Measurements from ENCODE around the gene SPSB2.
"Not testable (repeated sequence)": the region's sequence is repeated elsewhere in the genome, so short reads cannot be mapped to it uniquely, and the experiment has no call there.

Gene SPSB2

GRCh38 chr12:6873094-6874014 is at the start of gene SPSB2:
TSS of gene SPSB2 (minus strand) at chr12:6873303. CDS start at chr12:6872901, 402 bp downstream.
- DNase-seq (ENCODE audit: extremely low read depth in 1 of 2, low read depth in 1 of 2) = peak; percentile 93 to 100

GRCh38 chr12:6921996-6922946 is 49.2 kb upstream of the SPSB2 start:
- no peak for DNase-seq (ENCODE audit: extremely low read depth in 1 of 2, low read depth in 1 of 2)

GRCh38 chr12:6921539-6921938 is 48.4 kb upstream of the SPSB2 start:
- DNase-seq (ENCODE audit: extremely low read depth in 1 of 2, low read depth in 1 of 2) = no peak

- no peak for DNase-seq (ENCODE audit: extremely low read depth in 1 of 2, low read depth in 1 of 2)
These were observed 46.5 kb upstream of the SPSB2 start for GRCh38 chr12:6919588-6919987.

- DNase-seq (ENCODE audit: extremely low read depth in 1 of 2, low read depth in 1 of 2) = no peak
These were observed 44.6 kb upstream of the SPSB2 start for GRCh38 chr12:6917491-6918231.

- DNase-seq (ENCODE audit: extremely low read depth in 1 of 2, low read depth in 1 of 2) = no peak
These were observed 43.5 kb upstream of the SPSB2 start for GRCh38 chr12:6916426-6917200.

GRCh38 chr12:6915789-6916285 is 42.7 kb upstream of the SPSB2 start:
- no peak for DNase-seq (ENCODE audit: extremely low read depth in 1 of 2, low read depth in 1 of 2)

GRCh38 chr12:6914947-6915788 is 42.1 kb upstream of the SPSB2 start:
- no peak for DNase-seq (ENCODE audit: extremely low read depth in 1 of 2, low read depth in 1 of 2)

- DNase-seq (ENCODE audit: extremely low read depth in 1 of 2, low read depth in 1 of 2) = peak; percentile 74 to 76
These were observed 41.3 kb upstream of the SPSB2 start, which contains the start of gene ENO2 for GRCh38 chr12:6914246-6914946. TSS of gene ENO2 (plus strand) at chr12:6914580. CDS start at chr12:6915833, 1,253 bp downstream.

- DNase-seq (ENCODE audit: extremely low read depth in 1 of 2, low read depth in 1 of 2) = no peak
These were observed 39.2 kb upstream of the SPSB2 start for GRCh38 chr12:6912164-6912935.

GRCh38 chr12:6909421-6910145 is 36.5 kb upstream of the SPSB2 start:
- DNase-seq (ENCODE audit: extremely low read depth in 1 of 2, low read depth in 1 of 2) = no peak

- not testable (repeated sequence) for DNase-seq (ENCODE audit: extremely low read depth in 1 of 2, low read depth in 1 of 2)
These were observed 35.0 kb upstream of the SPSB2 start for GRCh38 chr12:6908141-6908540.

GRCh38 chr12:6905414-6906040 is 32.4 kb upstream of the SPSB2 start:
- DNase-seq (ENCODE audit: extremely low read depth in 1 of 2, low read depth in 1 of 2) = no peak

GRCh38 chr12:6904280-6905276 is 31.5 kb upstream of the SPSB2 start, which contains the start of gene LRRC23:
TSS of gene LRRC23 (plus strand) at chr12:6904822. CDS start at chr12:6905634, 812 bp downstream.
- DNase-seq (ENCODE audit: extremely low read depth in 1 of 2, low read depth in 1 of 2) = peak; percentile 94 to 96

GRCh38 chr12:6903722-6904121 is 30.6 kb upstream of the SPSB2 start:
- DNase-seq (ENCODE audit: extremely low read depth in 1 of 2, low read depth in 1 of 2) = no peak
